A549 (cell line): ENCODE results near the gene PGBD5. TPM values are rescaled to one million over a fixed set of nuclear protein-coding genes. Genes with fewer than 3 reads are reported as not detected.

Experiments used
- ATAC-seq, 2 experiments: fragments of 200-7000 bp in 1 of 2; fragments of >200 bp in 1 of 2; cut with Nextera tagmentation in 1 of 2; cut with Tn5 transposase in 1 of 2; 3 replicates each; pipeline versions ENCODE4 v1.8.0 to v1.9.1; 2018 to 2020; ENCODE audit warnings: mild to moderate bottlenecking in 1 of 2, moderate library complexity in 1 of 2
- CTCF ChIA-PET: fragments of 300-600 bp; sonication (Branson Sonifier 250); formaldehyde crosslinking; extraction: SDS; loops from one replicate; lab custom pipeline; 2021; ENCODE audit warnings: antibody characterized with exemption, inconsistent platforms; lab: Yijun Ruan, JAX
- POLR2A ChIA-PET: fragments of 350-600 bp; formaldehyde crosslinking; extraction: SDS; loops from one replicate; lab custom pipeline; 2021; ENCODE audit warnings: antibody characterized with exemption, inconsistent platforms; lab: Yijun Ruan, JAX
- DNase-seq, 2 experiments: peaks; one replicate each; pipeline versions ENCODE4 v3.0.0 to v3.0.0-alpha.2; 2011 to 2016; ENCODE audit warnings: low read depth in 1 of 2, low spot score in 1 of 2
- FAIRE-seq: peaks from 2 replicates; lab custom pipeline; 2011; peaks lifted over from hg19 to GRCh38; lab: Jason Lieb, UNC
- H3K27ac ChIP-seq, 2 experiments: fragments of >200 bp; sonication (Bioruptor Twin); formaldehyde crosslinking; 3 replicates each; pipeline ENCODE4 v1.5.1; 2016 to 2017
- H3K4me1 ChIP-seq: fragments of >200 bp; sonication (Bioruptor Twin); formaldehyde crosslinking; 3 replicates; pipeline ENCODE4 v1.6.1; 2016
- H3K4me2 ChIP-seq: fragments of >200 bp; sonication (Bioruptor Twin); formaldehyde crosslinking; 3 replicates; pipeline ENCODE4 v1.6.1; 2016
- H3K4me3 ChIP-seq: fragments of >200 bp; sonication (Bioruptor Twin); formaldehyde crosslinking; 3 replicates; pipeline ENCODE4 v1.5.1; 2016
- H3K9me3 ChIP-seq: fragments of >200 bp; sonication (Bioruptor Twin); formaldehyde crosslinking; 3 replicates; pipeline ENCODE4 v1.6.1; 2016
- BHLHE40 ChIP-seq: IDR thresholded peaks from 2 replicates; pipeline ENCODE4 v1.6.1; 2012; ENCODE audit warnings: low read depth, low read length, inconsistent platforms
- FOSB ChIP-seq: fragments of 250-450 bp; sonication (Bioruptor Pico); IDR thresholded peaks from 2 replicates; pipeline ENCODE4 v1.5.0; 2020; ENCODE audit warnings: mild to moderate bottlenecking, moderate library complexity
- HEYL ChIP-seq: fragments of 250-450 bp; sonication (Bioruptor Pico); IDR thresholded peaks from 2 replicates; pipeline ENCODE4 v1.8.0; 2021; ENCODE audit warnings: mild to moderate bottlenecking, moderate library complexity
- HOXA7 ChIP-seq: fragments of 250-450 bp; sonication (Bioruptor Pico); IDR thresholded peaks from 2 replicates; pipeline ENCODE4 v1.5.0; 2020; ENCODE audit warnings: mild to moderate bottlenecking, moderate library complexity
- HOXB13 ChIP-seq: fragments of 250-450 bp; sonication (Bioruptor Pico); IDR thresholded peaks from 2 replicates; pipeline ENCODE4 v1.5.0; 2020; ENCODE audit warnings: low read depth, mild to moderate bottlenecking, moderate library complexity
- HOXB5 ChIP-seq: fragments of 250-450 bp; sonication (Bioruptor Pico); IDR thresholded peaks from 2 replicates; pipeline ENCODE4 v1.5.0; 2020; ENCODE audit warnings: mild to moderate bottlenecking, moderate library complexity
- KDM5A ChIP-seq: fragments of 200-600 bp; sonication (generic); IDR thresholded peaks from 2 replicates; pipeline ENCODE4 v1.6.1; 2016; ENCODE audit warnings: antibody characterized with exemption, mild to moderate bottlenecking
- MAZ ChIP-seq: fragments of 150-350 bp; IDR thresholded peaks from 2 replicates; pipeline ENCODE4 v1.6.1; 2014; ENCODE audit warnings: antibody characterized with exemption, low read depth, low read length, borderline replicate concordance
- NFE2L2 ChIP-seq: fragments of 150-350 bp; conservative IDR thresholded peaks from 2 replicates; pipeline ENCODE4 v1.6.1; 2014; ENCODE audit warnings: low read length
- NPAS2 ChIP-seq: fragments of 250-450 bp; sonication (Bioruptor Pico); IDR thresholded peaks from 2 replicates; pipeline ENCODE4 v1.8.0; 2022; ENCODE audit warnings: mild to moderate bottlenecking, moderate library complexity, borderline replicate concordance
- NR3C1 ChIP-seq: fragments of >200 bp; sonication (Bioruptor Twin); formaldehyde crosslinking; IDR thresholded peaks from 3 replicates; pipeline ENCODE4 v1.6.1; 2017
- POLR2AphosphoS2 ChIP-seq: conservative IDR thresholded peaks from 2 replicates; pipeline ENCODE4 v1.6.1; 2012; ENCODE audit warnings: low read length, improper control_type of control experiment, inconsistent platforms
- RARB ChIP-seq: fragments of 250-450 bp; sonication (Bioruptor Pico); IDR thresholded peaks from 2 replicates; pipeline ENCODE4 v1.8.0; 2021; ENCODE audit warnings: mild to moderate bottlenecking, moderate library complexity
- RCOR1 ChIP-seq: fragments of 150-350 bp; IDR thresholded peaks from 2 replicates; pipeline ENCODE4 v1.6.1; 2014; ENCODE audit warnings: antibody characterized with exemption, low read length, low read depth
- RFX5 ChIP-seq: fragments of 450-650 bp; IDR thresholded peaks from 2 replicates; pipeline ENCODE4 v1.7.1; 2014; ENCODE audit warnings: antibody characterized with exemption, mild to moderate bottlenecking, moderate library complexity
- SMC3 ChIP-seq: fragments of >200 bp; sonication (Bioruptor Twin); formaldehyde crosslinking; IDR thresholded peaks from 3 replicates; pipeline ENCODE4 v1.6.1; 2018; ENCODE audit warnings: inconsistent platforms
- ZC3H11A ChIP-seq: fragments of 450-650 bp; IDR thresholded peaks from 2 replicates; pipeline ENCODE4 v1.6.1; 2014; ENCODE audit warnings: antibody characterized with exemption, mild to moderate bottlenecking
- ZFP36 ChIP-seq: fragments of 450-650 bp; IDR thresholded peaks from 2 replicates; pipeline ENCODE4 v1.6.1; 2014; ENCODE audit warnings: borderline replicate concordance; ENCODE audit not compliant: partially characterized antibody
- ZNF302 ChIP-seq: fragments of 250-450 bp; sonication (Bioruptor Pico); IDR thresholded peaks from 2 replicates; pipeline ENCODE4 v1.9.0; 2021; ENCODE audit warnings: inconsistent platforms, mild to moderate bottlenecking, moderate library complexity
- ZSCAN20 ChIP-seq: fragments of 250-450 bp; sonication (Bioruptor Pico); IDR thresholded peaks from 2 replicates; pipeline ENCODE4 v1.8.0; 2022; ENCODE audit warnings: mild to moderate bottlenecking, moderate library complexity
- WGBS: methylation state at CpG from one replicate; pipeline ENCODE4 v1.1.6; 2017; ENCODE audit errors: missing lambda C conversion rate; 5-methylcytosine and 5-hydroxymethylcytosine counted together
- polyA plus RNA-seq, 4 experiments: library from polyadenylated mRNA; depleted of rRNA in 3 of 4; stranded (reverse); fragments of >200 nt; fragmentation: RNase III in 1 of 4; extraction: RNeasy Plus Mini Kit Qiagen cat#74134 plus additional on column Dnase treatment in 1 of 4; gene quantifications; 2 replicates in 3 of 4; 3 replicates in 1 of 4; pipeline ENCODE4 v1.2.3, GENCODE V29; 2011 to 2017
- TF ChIP-seq, protein P1 (sequence below): fragments of 250-450 bp; sonication (Bioruptor Pico); IDR thresholded peaks from 2 replicates; pipeline ENCODE4 v1.5.0; 2021; ENCODE audit warnings: mild to moderate bottlenecking, moderate library complexity, borderline replicate concordance
- TF ChIP-seq, protein P2 (sequence below): fragments of >200 bp; sonication (Bioruptor Twin); formaldehyde crosslinking; IDR thresholded peaks from 3 replicates; pipeline ENCODE4 v1.6.1; 2016
- TF ChIP-seq, protein P3 (sequence below): IDR thresholded peaks from 2 replicates; pipeline ENCODE4 v1.6.1; 2012
- TF ChIP-seq, protein P4 (sequence below): IDR thresholded peaks from 2 replicates; pipeline ENCODE4 v1.6.1; 2012
- TF ChIP-seq, protein P5 (sequence below): fragments of 150-350 bp; IDR thresholded peaks from 2 replicates; pipeline ENCODE4 v1.6.1; 2014; ENCODE audit warnings: low read depth, mild to moderate bottlenecking, low read length

Gene PGBD5
- polyA plus RNA-seq, 2 of the 4 experiments (the other 2 are of a cell fraction), result 0.04 to 0.66 TPM

DNA sequence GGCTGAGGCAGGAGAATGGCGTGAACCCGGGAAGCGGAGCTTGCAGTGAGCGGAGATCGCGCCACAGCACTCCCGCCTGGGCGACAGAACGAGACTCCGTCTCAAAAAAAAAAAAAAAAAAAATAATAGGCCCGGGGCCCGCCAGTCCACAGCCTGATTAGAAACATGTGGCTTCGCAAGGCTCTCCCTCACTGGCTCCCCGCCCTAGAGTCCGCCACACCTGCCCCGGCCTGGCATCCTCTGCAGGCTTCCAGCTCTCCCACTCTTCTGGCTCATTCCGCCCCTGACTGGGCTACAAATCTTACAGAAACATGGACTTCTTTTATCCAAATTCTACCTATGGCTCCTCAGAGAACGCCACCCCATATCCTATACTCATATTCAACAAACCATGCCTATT lies 32.4 kb downstream of the PGBD5 start (continued):
- TF ChIP-seq, protein P1, sequence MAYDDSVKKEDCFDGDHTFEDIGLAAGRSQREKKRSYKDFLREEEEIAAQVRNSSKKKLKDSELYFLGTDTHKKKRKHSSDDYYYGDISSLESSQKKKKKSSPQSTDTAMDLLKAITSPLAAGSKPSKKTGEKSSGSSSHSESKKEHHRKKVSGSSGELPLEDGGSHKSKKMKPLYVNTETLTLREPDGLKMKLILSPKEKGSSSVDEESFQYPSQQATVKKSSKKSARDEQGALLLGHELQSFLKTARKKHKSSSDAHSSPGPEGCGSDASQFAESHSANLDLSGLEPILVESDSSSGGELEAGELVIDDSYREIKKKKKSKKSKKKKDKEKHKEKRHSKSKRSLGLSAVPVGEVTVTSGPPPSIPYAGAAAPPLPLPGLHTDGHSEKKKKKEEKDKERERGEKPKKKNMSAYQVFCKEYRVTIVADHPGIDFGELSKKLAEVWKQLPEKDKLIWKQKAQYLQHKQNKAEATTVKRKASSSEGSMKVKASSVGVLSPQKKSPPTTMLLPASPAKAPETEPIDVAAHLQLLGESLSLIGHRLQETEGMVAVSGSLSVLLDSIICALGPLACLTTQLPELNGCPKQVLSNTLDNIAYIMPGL (CRISPR knock-in tag), result no peak

DNA sequence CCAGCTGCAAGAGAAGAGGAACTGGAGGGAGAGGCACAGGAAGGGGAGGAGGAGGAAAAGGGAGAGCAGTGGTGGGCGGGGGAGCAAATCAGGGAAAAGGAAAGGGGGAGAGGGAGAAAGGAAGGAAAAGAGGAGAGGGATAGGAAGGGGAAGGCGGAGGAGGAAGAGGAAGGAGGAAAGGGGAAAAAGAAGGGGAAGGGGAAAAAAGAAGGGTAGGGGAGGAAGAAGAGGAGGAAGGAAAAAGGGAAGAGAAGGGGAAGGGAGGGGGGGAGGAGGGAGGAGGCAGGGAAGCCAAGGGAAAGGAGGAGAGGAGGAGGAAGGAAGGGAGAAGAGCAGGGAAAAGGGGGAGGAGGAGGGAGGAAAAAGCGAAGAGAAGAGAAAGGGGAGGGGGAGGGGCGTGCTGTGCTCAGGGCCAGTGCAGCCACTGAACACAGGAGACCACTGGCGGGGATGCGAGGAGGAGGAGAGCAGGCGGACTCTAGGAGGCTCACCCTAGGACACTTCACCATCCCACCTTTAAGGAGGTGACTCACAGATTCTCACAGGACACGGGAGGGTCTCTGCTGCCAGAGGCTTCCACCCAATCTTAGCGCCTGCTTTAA lies 33.1 kb downstream of the PGBD5 start:
- FAIRE-seq (no peak), ATAC-seq (no peak), DNase-seq (no peak)
- TF ChIP-seq FOSB (CRISPR knock-in tag), result no peak
- TF ChIP-seq, protein P1 (CRISPR knock-in tag), result no peak
- TF ChIP-seq, protein P2, sequence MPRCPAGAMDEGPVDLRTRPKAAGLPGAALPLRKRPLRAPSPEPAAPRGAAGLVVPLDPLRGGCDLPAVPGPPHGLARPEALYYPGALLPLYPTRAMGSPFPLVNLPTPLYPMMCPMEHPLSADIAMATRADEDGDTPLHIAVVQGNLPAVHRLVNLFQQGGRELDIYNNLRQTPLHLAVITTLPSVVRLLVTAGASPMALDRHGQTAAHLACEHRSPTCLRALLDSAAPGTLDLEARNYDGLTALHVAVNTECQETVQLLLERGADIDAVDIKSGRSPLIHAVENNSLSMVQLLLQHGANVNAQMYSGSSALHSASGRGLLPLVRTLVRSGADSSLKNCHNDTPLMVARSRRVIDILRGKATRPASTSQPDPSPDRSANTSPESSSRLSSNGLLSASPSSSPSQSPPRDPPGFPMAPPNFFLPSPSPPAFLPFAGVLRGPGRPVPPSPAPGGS, result no peak
- TF ChIP-seq HOXB13 (CRISPR knock-in tag), result no peak
- no peak for TF ChIP-seq HEYL (CRISPR knock-in tag)
- TF ChIP-seq RCOR1, result no peak
- no peak for TF ChIP-seq NPAS2
- TF ChIP-seq SMC3, result no peak
- TF ChIP-seq, protein P3, sequence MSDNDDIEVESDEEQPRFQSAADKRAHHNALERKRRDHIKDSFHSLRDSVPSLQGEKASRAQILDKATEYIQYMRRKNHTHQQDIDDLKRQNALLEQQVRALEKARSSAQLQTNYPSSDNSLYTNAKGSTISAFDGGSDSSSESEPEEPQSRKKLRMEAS, result no peak
- no peak for TF ChIP-seq ZNF302
- no peak for TF ChIP-seq NFE2L2
- no peak for TF ChIP-seq NR3C1
- no peak for TF ChIP-seq POLR2AphosphoS2
- TF ChIP-seq HOXA7 (CRISPR knock-in tag), result no peak
- TF ChIP-seq KDM5A, result no peak
- CTCF ChIA-PET, result no interaction called here
- Histone ChIP-seq H3K9me3 (no peaks in the 10 kb centered on the region), H3K4me1 (no peaks in the 10 kb centered on the region), H3K4me2 (no peak overlapping the region), H3K4me3 (no peak overlapping the region), H3K27ac (no peak overlapping the region)
- 43% methylated on average over 8 of the region's 9 CpGs for WGBS
- POLR2A ChIA-PET, result no interaction called here

DNA sequence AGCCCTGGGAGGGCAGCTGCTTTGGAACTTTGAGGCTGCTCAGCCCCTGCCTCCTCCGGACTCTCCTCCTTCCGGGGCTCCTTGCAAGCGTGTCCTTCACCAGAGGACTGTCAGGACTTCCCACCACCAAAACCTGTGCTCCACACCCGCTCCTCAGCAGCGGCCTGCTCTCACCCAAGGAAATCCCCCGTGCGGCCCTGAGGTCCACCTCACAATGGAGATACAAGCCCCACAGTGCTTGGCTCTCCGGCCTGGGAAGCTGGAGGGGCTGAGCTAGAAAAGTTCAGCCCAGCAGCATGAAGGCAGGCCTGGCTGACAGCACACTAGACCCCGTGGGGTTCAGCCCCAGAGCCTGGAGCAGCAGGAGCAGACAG lies 33.6 kb downstream of the PGBD5 start:
- ChIA-PET POLR2A (no interaction called here), CTCF (interaction anchor here (0.5 kb wide), 1 partner anchor 80 kb away, joined by 3 read pairs; no protein-coding TSS in a partner anchor)
- no peak overlapping the region for H3K4me2 ChIP-seq
- no peak; a peak in 1 of 6 replicates for ATAC-seq
- no peak overlapping the region for H3K4me3 ChIP-seq
- no peaks in the 10 kb centered on the region for H3K4me1 ChIP-seq
- WGBS, result 64% methylated on average over 6 of the region's 9 CpGs
- H3K9me3 ChIP-seq, result no peaks in the 10 kb centered on the region
- TF ChIP-seq RCOR1 (no peak), MAZ (no peak), FOSB (CRISPR knock-in tag) (no peak), ZC3H11A (no peak), ZFP36 (no peak), RARB (CRISPR knock-in tag) (no peak), BHLHE40 (no peak), RFX5 (no peak), HOXB5 (CRISPR knock-in tag) (no peak), ZSCAN20 (CRISPR knock-in tag) (no peak), HOXA7 (CRISPR knock-in tag) (no peak)
- TF ChIP-seq, protein P4, sequence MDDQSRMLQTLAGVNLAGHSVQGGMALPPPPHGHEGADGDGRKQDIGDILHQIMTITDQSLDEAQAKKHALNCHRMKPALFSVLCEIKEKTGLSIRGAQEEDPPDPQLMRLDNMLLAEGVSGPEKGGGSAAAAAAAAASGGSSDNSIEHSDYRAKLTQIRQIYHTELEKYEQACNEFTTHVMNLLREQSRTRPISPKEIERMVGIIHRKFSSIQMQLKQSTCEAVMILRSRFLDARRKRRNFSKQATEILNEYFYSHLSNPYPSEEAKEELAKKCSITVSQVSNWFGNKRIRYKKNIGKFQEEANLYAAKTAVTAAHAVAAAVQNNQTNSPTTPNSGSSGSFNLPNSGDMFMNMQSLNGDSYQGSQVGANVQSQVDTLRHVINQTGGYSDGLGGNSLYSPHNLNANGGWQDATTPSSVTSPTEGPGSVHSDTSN, result no peak
- TF ChIP-seq, protein P3, result no peak
- TF ChIP-seq, protein P5, sequence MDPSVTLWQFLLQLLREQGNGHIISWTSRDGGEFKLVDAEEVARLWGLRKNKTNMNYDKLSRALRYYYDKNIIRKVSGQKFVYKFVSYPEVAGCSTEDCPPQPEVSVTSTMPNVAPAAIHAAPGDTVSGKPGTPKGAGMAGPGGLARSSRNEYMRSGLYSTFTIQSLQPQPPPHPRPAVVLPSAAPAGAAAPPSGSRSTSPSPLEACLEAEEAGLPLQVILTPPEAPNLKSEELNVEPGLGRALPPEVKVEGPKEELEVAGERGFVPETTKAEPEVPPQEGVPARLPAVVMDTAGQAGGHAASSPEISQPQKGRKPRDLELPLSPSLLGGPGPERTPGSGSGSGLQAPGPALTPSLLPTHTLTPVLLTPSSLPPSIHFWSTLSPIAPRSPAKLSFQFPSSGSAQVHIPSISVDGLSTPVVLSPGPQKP, result no peak
- no peak for FAIRE-seq
- no peak overlapping the region for H3K27ac ChIP-seq
- DNase-seq, result no peak
